Type B pancreatic cell (in vitro differentiated cells): ENCODE results near the gene CCDC85A. TPM values are rescaled to one million over a fixed set of nuclear protein-coding genes. Genes with fewer than 3 reads are reported as not detected.

Experiments
- DNase-seq: peaks from one replicate; pipeline ENCODE4 v3.0.0; 2021; ENCODE audit warnings: mixed read lengths; ENCODE audit not compliant: unreplicated experiment; ENCODE audit errors: extremely low spot score
- H3K27ac Mint-ChIP-seq: 2 replicates; pipeline ENCODE4 v1.8.0; 2021; ENCODE audit warnings: mild to moderate bottlenecking, mixed read lengths
- H3K27me3 Mint-ChIP-seq: 2 replicates; pipeline ENCODE4 v1.8.0; 2021; ENCODE audit warnings: mixed read lengths
- H3K36me3 Mint-ChIP-seq: 2 replicates; pipeline ENCODE4 v1.8.0; 2021; ENCODE audit warnings: mixed read lengths
- H3K4me1 Mint-ChIP-seq: one replicate; pipeline ENCODE4 v1.8.0; 2021; ENCODE audit warnings: mixed read lengths; ENCODE audit not compliant: unreplicated experiment
- H3K4me3 Mint-ChIP-seq: 2 replicates; pipeline ENCODE4 v1.8.0; 2021; ENCODE audit warnings: mild to moderate bottlenecking, mixed read lengths
- H3K9me3 Mint-ChIP-seq: 2 replicates; pipeline ENCODE4 v1.8.0; 2021; ENCODE audit warnings: mixed read lengths
- total RNA-seq: library from RNA; stranded (reverse); gene quantifications from 2 replicates; pipeline ENCODE4 v1.2.1, GENCODE V29; 2021; ENCODE audit warnings: low replicate concordance
- TF ChIP-seq, protein P1 (sequence below): fragments of 200-600 bp; sonication (generic); conservative IDR thresholded peaks from 2 replicates; pipeline ENCODE4 v1.5.0; 2021; ENCODE audit warnings: antibody characterized with exemption, mild to moderate bottlenecking

The CCDC85A gene
- total RNA-seq, 1 donor from 2014 or later, result 2.1 TPM

GRCh38 chr2:56376699-56377665, 193.2 kb downstream of the CCDC85A start:
- H3K27me3 Mint-ChIP-seq, result no peaks in the 10 kb centered on the region
- no peaks in the 10 kb centered on the region for H3K9me3 Mint-ChIP-seq
- no peak overlapping the region for H3K4me3 Mint-ChIP-seq
- H3K27ac Mint-ChIP-seq, result no peak overlapping the region
- H3K4me1 Mint-ChIP-seq, result no peaks in the 10 kb centered on the region
- TF ChIP-seq, protein P1, sequence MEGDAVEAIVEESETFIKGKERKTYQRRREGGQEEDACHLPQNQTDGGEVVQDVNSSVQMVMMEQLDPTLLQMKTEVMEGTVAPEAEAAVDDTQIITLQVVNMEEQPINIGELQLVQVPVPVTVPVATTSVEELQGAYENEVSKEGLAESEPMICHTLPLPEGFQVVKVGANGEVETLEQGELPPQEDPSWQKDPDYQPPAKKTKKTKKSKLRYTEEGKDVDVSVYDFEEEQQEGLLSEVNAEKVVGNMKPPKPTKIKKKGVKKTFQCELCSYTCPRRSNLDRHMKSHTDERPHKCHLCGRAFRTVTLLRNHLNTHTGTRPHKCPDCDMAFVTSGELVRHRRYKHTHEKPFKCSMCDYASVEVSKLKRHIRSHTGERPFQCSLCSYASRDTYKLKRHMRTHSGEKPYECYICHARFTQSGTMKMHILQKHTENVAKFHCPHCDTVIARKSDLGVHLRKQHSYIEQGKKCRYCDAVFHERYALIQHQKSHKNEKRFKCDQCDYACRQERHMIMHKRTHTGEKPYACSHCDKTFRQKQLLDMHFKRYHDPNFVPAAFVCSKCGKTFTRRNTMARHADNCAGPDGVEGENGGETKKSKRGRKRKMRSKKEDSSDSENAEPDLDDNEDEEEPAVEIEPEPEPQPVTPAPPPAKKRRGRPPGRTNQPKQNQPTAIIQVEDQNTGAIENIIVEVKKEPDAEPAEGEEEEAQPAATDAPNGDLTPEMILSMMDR, result no peak
- no peak for DNase-seq
- no peaks in the 10 kb centered on the region for H3K36me3 Mint-ChIP-seq

DNA sequence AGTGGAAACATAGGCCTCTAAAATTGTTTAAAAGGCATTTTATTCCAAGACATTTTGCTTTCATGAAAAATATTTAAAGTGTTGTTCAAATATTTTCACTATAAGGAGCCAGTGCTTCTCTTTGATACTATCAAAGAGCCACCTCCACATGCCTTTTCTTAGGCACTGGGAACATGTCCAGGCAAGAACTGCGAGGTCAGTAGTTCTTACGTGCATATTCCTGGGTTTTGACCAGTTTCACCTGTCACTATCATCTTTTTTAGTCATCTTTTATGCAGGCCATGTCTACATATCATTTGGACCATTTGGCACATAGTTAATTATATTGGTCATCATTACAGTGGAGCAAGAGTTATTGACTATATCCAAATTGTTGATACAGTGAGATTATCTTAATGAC, 195.3 kb downstream of the CCDC85A start:
- no peak overlapping the region for H3K27ac Mint-ChIP-seq
- TF ChIP-seq, protein P1, result no peak
- peaks cover 4% of the 10 kb centered on the region for H3K27me3 Mint-ChIP-seq
- no peaks in the 10 kb centered on the region for H3K4me1 Mint-ChIP-seq
- no peak overlapping the region for H3K4me3 Mint-ChIP-seq
- no peaks in the 10 kb centered on the region for H3K36me3 Mint-ChIP-seq
- no peaks in the 10 kb centered on the region for H3K9me3 Mint-ChIP-seq
- no peak for DNase-seq

- H3K4me3 Mint-ChIP-seq, result no peak overlapping the region
- H3K27ac Mint-ChIP-seq, result no peak overlapping the region
- H3K36me3 Mint-ChIP-seq, result no peaks in the 10 kb centered on the region
- H3K9me3 Mint-ChIP-seq, result no peaks in the 10 kb centered on the region
- no peaks in the 10 kb centered on the region for H3K4me1 Mint-ChIP-seq
- DNase-seq, result no peak
- TF ChIP-seq, protein P1, result no peak
- peaks cover 4% of the 10 kb centered on the region for H3K27me3 Mint-ChIP-seq
Observed at GRCh38 chr2:56380861-56381260, 197.1 kb downstream of the CCDC85A start.

DNA sequence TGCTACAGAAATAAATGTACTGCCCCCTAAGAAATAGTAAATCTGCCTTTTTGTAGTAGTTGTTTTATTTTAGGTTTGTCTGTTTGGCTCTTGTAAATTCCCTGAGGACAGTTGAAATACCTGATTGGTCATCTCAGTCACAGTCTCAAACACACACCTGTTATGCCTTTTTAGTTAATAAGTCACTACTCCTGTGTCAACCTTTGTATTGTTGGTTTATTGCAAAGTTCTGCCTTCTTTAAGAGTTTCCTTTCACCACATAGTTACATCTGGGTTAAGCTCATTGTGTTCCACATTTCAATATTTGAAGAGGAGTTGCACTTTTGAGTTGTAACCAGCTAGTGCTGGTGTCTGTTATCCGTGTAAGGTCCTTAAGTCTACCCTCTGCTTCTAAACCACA, 198.7 kb downstream of the CCDC85A start:
- no peak for DNase-seq
- no peaks in the 10 kb centered on the region for H3K9me3 Mint-ChIP-seq
- H3K27ac Mint-ChIP-seq, result no peak overlapping the region
- no peaks in the 10 kb centered on the region for H3K4me1 Mint-ChIP-seq
- TF ChIP-seq, protein P1, result no peak
- H3K27me3 Mint-ChIP-seq, result peaks cover 4% of the 10 kb centered on the region
- no peaks in the 10 kb centered on the region for H3K36me3 Mint-ChIP-seq
- no peak overlapping the region for H3K4me3 Mint-ChIP-seq

DNA sequence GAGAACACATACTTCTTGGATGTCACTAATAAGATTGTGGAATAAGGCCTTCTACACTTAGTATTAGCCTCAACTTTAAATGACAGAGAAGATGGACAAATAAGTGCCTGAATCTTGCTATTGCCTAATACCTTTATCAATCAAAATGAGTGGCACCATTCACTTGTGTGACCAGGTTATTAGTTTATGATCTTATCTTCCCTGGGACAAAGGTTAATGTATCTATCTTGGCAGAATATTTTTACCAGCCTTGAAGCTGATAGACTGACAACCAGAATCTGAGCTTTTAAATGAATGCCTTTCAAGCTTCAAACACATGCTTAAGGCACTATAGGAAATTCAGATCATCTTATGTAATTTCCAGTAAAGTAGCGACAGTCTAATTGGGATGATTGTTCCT, 202.9 kb downstream of the CCDC85A start:
- Mint-ChIP-seq H3K9me3 (no peaks in the 10 kb centered on the region), H3K27ac (no peak overlapping the region), H3K4me1 (no peaks in the 10 kb centered on the region), H3K4me3 (no peak overlapping the region), H3K36me3 (no peaks in the 10 kb centered on the region), H3K27me3 (peaks cover 4% of the 10 kb centered on the region)
- TF ChIP-seq, protein P1, result no peak
- no peak for DNase-seq
